Osteoblast (primary cell): ENCODE measurements around the gene GRIN1. TPM values are rescaled to one million over a fixed set of nuclear protein-coding genes. Genes with fewer than 3 reads are reported as not detected.

Source experiments
- DNase-seq: peaks from one replicate; pipeline ENCODE4 v3.0.0; 2011; ENCODE audit warnings: low spot score, mixed read lengths; ENCODE audit not compliant: insufficient read length; ENCODE audit errors: missing footprints
- H2AFZ ChIP-seq: 2 replicates; pipeline ENCODE4 v1.6.0; 2011; ENCODE audit warnings: mild to moderate bottlenecking, low read length
- H3K27ac ChIP-seq: 2 replicates; pipeline ENCODE4 v1.5.1; 2011; ENCODE audit warnings: mild to moderate bottlenecking, low read depth, low read length, moderate library complexity
- H3K27me3 ChIP-seq: 2 replicates; pipeline ENCODE4 v1.6.0; 2012; ENCODE audit warnings: mild to moderate bottlenecking, control low read depth, inconsistent platforms, low read length, moderate library complexity; ENCODE audit not compliant: insufficient read depth
- H3K36me3 ChIP-seq: 2 replicates; pipeline ENCODE4 v1.5.1; 2011; ENCODE audit warnings: mild to moderate bottlenecking, low read length, control low read depth, moderate library complexity; ENCODE audit not compliant: insufficient read depth
- H3K4me1 ChIP-seq: 2 replicates; pipeline ENCODE4 v1.5.1; 2011; ENCODE audit warnings: mild to moderate bottlenecking, low read length, control low read depth, moderate library complexity; ENCODE audit not compliant: insufficient read depth
- H3K4me2 ChIP-seq: 2 replicates; pipeline ENCODE4 v1.6.0; 2011; ENCODE audit warnings: mild to moderate bottlenecking, low read length; ENCODE audit not compliant: insufficient read depth
- H3K4me3 ChIP-seq: fragments of 200-600 bp; sonication (generic); 3 replicates; pipeline ENCODE4 v1.5.1; 2012; ENCODE audit warnings: mild to moderate bottlenecking, low read length, inconsistent platforms; ENCODE audit not compliant: insufficient read depth
- H3K79me2 ChIP-seq: 2 replicates; pipeline ENCODE4 v1.6.0; 2012; ENCODE audit warnings: mild to moderate bottlenecking, low read length, control low read depth, inconsistent platforms; ENCODE audit not compliant: insufficient read depth
- H3K9me3 ChIP-seq: 2 replicates; pipeline ENCODE4 v1.5.1; 2011; ENCODE audit warnings: low read depth, low read length, control low read depth
- H4K20me1 ChIP-seq: 2 replicates; pipeline ENCODE4 v1.6.0; 2012; ENCODE audit warnings: mild to moderate bottlenecking, low read length, control low read depth; ENCODE audit not compliant: insufficient read depth
- CTCF ChIP-seq: IDR thresholded peaks from 2 replicates; pipeline ENCODE4 v1.5.1; 2011; ENCODE audit warnings: mild to moderate bottlenecking, low read depth, low read length, moderate library complexity; ENCODE audit errors: extremely low read depth
- total RNA-seq: library from RNA; depleted of rRNA; stranded (reverse); fragments of >200 nt; gene quantifications from 2 replicates; pipeline ENCODE4 v1.2.3, GENCODE V29; 2012

The GRIN1 gene
- total RNA-seq, 1 donor: not detected

DNA sequence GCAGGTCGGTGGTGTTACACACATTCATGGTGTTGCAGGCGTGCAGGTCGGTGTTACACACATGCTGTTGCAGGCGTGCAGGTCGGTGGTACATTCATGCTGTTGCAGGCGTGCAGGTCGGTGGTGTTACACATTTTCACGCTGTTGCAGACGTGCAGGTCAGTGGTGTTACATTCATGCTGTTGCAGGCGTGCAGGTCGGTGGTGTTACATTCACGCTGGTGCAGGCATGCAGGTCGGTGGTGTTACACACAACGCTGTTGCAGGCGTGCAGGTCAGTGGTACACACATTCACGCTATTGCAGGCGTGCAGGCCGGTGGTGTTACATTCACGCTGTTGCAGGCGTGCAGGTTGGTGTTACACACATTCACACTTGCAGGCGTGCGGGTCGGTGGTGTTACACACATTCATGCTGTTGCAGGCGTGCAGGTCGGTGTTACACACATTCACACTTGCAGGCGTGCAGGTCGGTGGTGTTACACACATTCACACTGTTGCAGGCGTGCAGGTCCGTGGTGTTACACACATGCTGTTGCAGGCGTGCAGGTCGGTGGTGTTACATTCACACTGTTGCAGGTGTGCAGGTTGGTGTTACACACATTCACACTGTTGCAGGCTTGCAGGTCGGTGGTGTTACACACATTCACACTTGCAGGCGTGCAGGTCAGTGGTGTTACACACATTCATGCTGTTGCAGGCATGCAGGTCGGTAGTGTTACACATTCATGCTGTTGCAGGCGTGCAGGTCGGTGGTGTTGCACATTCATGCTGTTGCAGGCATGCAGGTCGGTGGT is 35.6 kb upstream of the GRIN1 start:
- Histone ChIP-seq H2AFZ (no peak overlapping the region), H3K27ac (no peak overlapping the region), H3K9me3 (no peaks in the 10 kb centered on the region), H3K79me2 (no peaks in the 10 kb centered on the region), H3K4me3 (no peak overlapping the region), H3K36me3 (peaks cover 59% of the 10 kb centered on the region), H3K27me3 (no peaks in the 10 kb centered on the region), H3K4me2 (no peak overlapping the region), H3K4me1 (no peaks in the 10 kb centered on the region), H4K20me1 (peaks cover 15% of the 10 kb centered on the region)
- peak; percentile 51 for DNase-seq
- TF ChIP-seq CTCF: no peak

DNA sequence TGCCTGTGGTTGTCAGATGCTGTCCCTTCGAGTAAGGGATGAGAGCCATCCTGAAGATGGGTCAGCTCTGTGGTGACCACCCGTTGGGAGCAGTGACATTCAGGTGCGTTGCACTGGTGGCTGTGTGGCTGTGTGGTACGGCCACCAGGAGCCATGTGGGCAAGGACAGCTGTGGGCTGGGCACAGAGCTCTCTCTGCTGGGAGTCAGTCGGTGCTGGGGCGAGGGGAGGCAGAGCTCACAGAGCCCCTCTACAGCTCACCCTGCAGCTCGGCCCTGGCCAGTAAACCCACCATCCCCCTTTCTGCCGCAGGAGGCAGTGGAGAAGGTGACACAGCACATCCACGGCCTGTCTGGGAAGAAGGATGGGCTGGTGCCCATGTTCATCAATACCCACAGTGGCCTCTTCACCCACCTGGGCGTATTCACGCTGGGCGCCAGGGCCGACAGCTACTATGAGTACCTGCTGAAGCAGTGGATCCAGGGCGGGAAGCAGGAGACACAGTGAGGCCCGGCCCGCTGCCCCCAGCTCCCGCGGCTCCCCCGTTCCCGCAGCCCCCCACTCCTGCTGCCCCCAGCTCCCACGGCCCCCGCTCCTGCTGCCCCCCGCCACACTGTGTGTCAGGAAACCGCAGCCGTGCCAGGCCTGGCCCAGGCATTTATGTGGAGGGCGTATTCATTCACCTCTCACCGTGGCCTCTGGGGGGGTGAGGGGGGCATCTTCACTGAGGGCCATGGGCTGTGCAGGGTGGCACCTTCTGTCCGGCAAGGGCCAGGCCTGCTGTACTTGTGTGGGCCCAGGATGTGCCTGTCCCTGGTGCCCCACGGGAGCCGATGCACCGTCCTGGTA is 32.9 kb upstream of the GRIN1 start:
- no peaks in the 10 kb centered on the region for H3K9me3 ChIP-seq
- peak; percentile 66 for DNase-seq
- H3K4me3 ChIP-seq: no peak overlapping the region
- no peak overlapping the region for H3K4me2 ChIP-seq
- H3K27me3 ChIP-seq: no peaks in the 10 kb centered on the region
- no peaks in the 10 kb centered on the region for H3K79me2 ChIP-seq
- H3K4me1 ChIP-seq: no peaks in the 10 kb centered on the region
- no peak overlapping the region for H2AFZ ChIP-seq
- peaks cover 50% of the 10 kb centered on the region for H3K36me3 ChIP-seq
- no peak overlapping the region for H3K27ac ChIP-seq
- no peak for TF ChIP-seq CTCF
- peaks cover 15% of the 10 kb centered on the region for H4K20me1 ChIP-seq

DNA sequence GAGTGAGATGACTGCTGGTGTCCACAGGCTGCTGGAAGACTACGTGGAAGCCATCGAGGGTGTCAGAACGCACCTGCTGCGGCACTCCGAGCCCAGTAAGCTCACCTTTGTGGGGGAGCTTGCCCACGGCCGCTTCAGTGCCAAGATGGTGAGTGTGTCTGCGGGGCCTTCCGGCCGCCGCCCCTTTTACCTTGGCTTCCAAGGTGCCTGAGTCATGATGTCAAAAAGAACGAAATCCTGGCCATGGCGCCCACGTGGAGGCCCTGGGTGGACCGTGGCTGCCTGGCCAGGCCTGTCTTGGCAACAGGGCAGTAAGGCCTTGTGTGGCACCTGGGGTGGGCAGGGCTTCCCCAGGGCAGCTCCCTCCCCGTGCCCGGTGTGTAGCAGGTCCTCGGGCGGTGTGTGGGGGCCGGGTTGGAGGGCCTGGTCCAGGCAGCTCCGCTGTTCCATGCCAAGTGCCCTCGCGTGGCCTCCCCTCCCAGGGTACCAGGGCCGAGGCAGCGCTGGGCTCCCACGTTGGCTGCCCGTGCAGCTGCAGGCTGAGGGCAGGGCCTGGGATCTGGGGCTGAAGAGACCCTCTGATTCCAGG is 32.2 kb upstream of the GRIN1 start:
- TF ChIP-seq CTCF: no peak
- peaks cover 14% of the 10 kb centered on the region for H4K20me1 ChIP-seq
- no peaks in the 10 kb centered on the region for H3K4me1 ChIP-seq
- peaks cover 42% of the 10 kb centered on the region for H3K36me3 ChIP-seq
- no peaks in the 10 kb centered on the region for H3K27me3 ChIP-seq
- no peak overlapping the region for H3K27ac ChIP-seq
- no peak overlapping the region for H2AFZ ChIP-seq
- no peak overlapping the region for H3K4me2 ChIP-seq
- DNase-seq: peak; percentile 45
- H3K79me2 ChIP-seq: no peaks in the 10 kb centered on the region
- H3K9me3 ChIP-seq: no peaks in the 10 kb centered on the region
- H3K4me3 ChIP-seq: no peak overlapping the region
